Breast epithelium (tissue), 4 donors: ENCODE measurements around the gene MSANTD3. TPM values are rescaled to one million over a fixed set of nuclear protein-coding genes. Genes with fewer than 3 reads are reported as not detected.

Experiments used
- DNase-seq, 2 donors: peaks; one replicate each; pipeline ENCODE4 v3.0.0-alpha.2; 2019; ENCODE audit warnings: low spot score in 2 of 2
- H3K27ac ChIP-seq, 2 donors: fragments of 200-600 bp; sonication (generic) in 1 of 2; one replicate each; pipeline ENCODE4 v1.5.1; 2016 to 2019; ENCODE audit warnings: mild to moderate bottlenecking in 1 of 2
- H3K27me3 ChIP-seq, 2 donors: fragments of 200-600 bp; sonication (generic) in 1 of 2; one replicate each; pipeline versions ENCODE4 v1.5.1 to v1.6.0; 2017 to 2019; ENCODE audit warnings: control low read depth in 1 of 2, mild to moderate bottlenecking in 1 of 2
- H3K36me3 ChIP-seq: fragments of 200-600 bp; one replicate; pipeline ENCODE4 v1.5.1; 2019
- H3K4me1 ChIP-seq, 2 donors: fragments of 200-600 bp; sonication (generic); one replicate each; pipeline ENCODE4 v1.5.1; 2016 to 2019; ENCODE audit warnings: control low read depth in 1 of 2
- H3K4me3 ChIP-seq, 3 donors: fragments of 200-600 bp; sonication (generic); 1 replicate in 2 of 3; 2 replicates in 1 of 3; pipeline ENCODE4 v1.5.1; 2016 to 2019; ENCODE audit warnings: mild to moderate bottlenecking in 3 of 3, moderate library complexity in 2 of 3
- H3K9me3 ChIP-seq, 2 donors: fragments of 200-600 bp; sonication (generic) in 1 of 2; one replicate each; pipeline ENCODE4 v1.5.1; 2016 to 2019; ENCODE audit warnings: control low read depth in 1 of 2
- POLR2A ChIP-seq: fragments of 450-650 bp; IDR thresholded peaks from one replicate; pipeline ENCODE4 v1.6.1; 2016; ENCODE audit warnings: antibody characterized with exemption, mild to moderate bottlenecking, moderate library complexity
- POLR2AphosphoS5 ChIP-seq, 3 donors: sonication (generic); formaldehyde crosslinking; IDR thresholded peaks; one replicate each; pipeline ENCODE4 v1.6.1; 2017; ENCODE audit warnings: antibody characterized with exemption in 3 of 3
- intact Hi-C: fragments of 100-400 bp; cut with DNase I; formaldehyde crosslinking; loops from one replicate; pipeline ENCODE4 v1.15.1; 2023; ENCODE audit warnings: low total_unique reads
- total RNA-seq, 3 donors: library from RNA; depleted of rRNA; stranded (reverse); fragments of >200 nt; gene quantifications; one replicate each; pipeline ENCODE4 v1.1.0, GENCODE V29; 2016
- TF ChIP-seq, protein P1 (sequence below), 3 donors: fragments of 450-650 bp; IDR thresholded peaks; one replicate each; pipeline ENCODE4 v1.5.1; 2016 to 2017; ENCODE audit warnings: antibody characterized with exemption in 3 of 3, mild to moderate bottlenecking in 3 of 3, moderate library complexity in 3 of 3

The MSANTD3 gene
- total RNA-seq, 3 donors from 2014 or later = 13.0 to 23.9 (median 18.0) TPM

DNA sequence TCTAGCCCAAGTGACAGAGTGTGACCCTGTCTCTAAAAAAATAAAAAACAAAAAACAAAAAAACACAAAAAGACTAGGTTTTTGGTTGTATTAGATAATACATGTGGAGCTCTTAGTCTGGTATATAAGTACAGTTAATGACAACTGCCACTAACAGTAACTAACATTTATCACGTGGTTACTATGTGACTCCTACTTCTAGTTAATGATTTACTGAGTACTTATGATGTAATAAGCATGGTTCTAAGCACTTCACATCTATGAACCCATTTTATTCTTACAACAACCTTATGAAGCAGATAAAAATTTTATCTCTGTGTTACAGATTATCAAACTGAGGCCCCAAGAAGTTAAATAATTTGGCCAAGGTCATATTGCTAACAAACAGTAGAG is 39.9 kb downstream of the MSANTD3 start:
- no peaks in the 10 kb centered on the region for H3K4me1 ChIP-seq
- no peak for DNase-seq
- no peak for TF ChIP-seq POLR2AphosphoS5 (IDR thresholded peaks at IDR 0.05)
- TF ChIP-seq, protein P1, sequence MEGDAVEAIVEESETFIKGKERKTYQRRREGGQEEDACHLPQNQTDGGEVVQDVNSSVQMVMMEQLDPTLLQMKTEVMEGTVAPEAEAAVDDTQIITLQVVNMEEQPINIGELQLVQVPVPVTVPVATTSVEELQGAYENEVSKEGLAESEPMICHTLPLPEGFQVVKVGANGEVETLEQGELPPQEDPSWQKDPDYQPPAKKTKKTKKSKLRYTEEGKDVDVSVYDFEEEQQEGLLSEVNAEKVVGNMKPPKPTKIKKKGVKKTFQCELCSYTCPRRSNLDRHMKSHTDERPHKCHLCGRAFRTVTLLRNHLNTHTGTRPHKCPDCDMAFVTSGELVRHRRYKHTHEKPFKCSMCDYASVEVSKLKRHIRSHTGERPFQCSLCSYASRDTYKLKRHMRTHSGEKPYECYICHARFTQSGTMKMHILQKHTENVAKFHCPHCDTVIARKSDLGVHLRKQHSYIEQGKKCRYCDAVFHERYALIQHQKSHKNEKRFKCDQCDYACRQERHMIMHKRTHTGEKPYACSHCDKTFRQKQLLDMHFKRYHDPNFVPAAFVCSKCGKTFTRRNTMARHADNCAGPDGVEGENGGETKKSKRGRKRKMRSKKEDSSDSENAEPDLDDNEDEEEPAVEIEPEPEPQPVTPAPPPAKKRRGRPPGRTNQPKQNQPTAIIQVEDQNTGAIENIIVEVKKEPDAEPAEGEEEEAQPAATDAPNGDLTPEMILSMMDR (IDR thresholded peaks at IDR 0.05) = no peak
- TF ChIP-seq POLR2A = no peak
- no peaks in the 10 kb centered on the region for H3K9me3 ChIP-seq
- intact Hi-C loops = no loop called here
- H3K36me3 ChIP-seq = no peaks in the 10 kb centered on the region
- H3K27me3 ChIP-seq = no peaks in the 10 kb centered on the region
- H3K27ac ChIP-seq = no peak overlapping the region
- no peak overlapping the region for H3K4me3 ChIP-seq

DNA sequence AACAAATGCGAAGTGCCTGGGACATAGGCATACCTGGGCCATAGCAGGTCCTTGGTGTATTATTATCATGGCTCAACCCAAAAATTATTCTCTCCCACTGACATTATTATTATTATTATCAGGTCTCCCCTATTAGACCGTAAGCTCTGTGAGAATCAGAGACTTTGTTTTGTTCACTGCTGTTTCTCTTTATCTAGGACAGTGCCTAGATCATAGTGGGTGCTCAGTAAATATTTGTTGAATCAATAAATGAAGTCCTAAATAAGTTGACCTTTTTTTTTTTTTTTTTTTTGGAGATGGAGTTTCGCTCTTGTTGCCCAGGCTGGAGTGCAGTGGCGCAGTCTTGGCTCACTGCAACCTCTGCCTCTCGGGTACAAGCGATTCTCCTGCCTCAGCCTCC is 41.1 kb downstream of the MSANTD3 start:
- DNase-seq = no peak
- Histone ChIP-seq H3K27ac (no peak overlapping the region), H3K9me3 (no peaks in the 10 kb centered on the region), H3K4me3 (no peak overlapping the region), H3K4me1 (no peaks in the 10 kb centered on the region), H3K36me3 (no peaks in the 10 kb centered on the region), H3K27me3 (no peaks in the 10 kb centered on the region)
- TF ChIP-seq POLR2A (no peak), POLR2AphosphoS5 (IDR thresholded peaks at IDR 0.05) (no peak)
- TF ChIP-seq, protein P1 (IDR thresholded peaks at IDR 0.05) = no peak
- intact Hi-C loops = no loop called here

DNA sequence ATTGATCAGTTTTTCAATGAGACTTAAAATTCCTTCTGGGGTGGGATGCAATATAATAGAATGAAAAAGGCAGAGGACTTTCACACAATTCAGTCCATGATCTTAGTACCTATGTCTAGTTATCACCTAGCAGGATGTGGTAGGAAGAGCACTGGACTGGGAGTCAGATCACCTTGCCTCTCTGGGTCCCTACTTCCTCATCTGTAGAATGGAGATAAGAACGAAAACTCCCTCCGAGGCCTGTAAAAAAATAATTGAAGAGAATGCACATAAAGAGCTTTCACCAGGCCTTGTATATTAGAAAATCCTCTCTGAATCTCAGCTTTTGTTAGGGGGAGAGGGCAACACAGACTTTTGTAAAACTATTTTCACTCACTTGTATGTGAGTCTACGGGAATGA is 45.3 kb downstream of the MSANTD3 start:
- H3K27me3 ChIP-seq = no peaks in the 10 kb centered on the region
- no peaks in the 10 kb centered on the region for H3K36me3 ChIP-seq
- H3K27ac ChIP-seq = no peak overlapping the region
- H3K4me3 ChIP-seq = peak overlapping the region in 2 of 3 donors; percentile 65 to 85
- H3K4me1 ChIP-seq = no peaks in the 10 kb centered on the region
- intact Hi-C loops = no loop called here
- H3K9me3 ChIP-seq = no peaks in the 10 kb centered on the region
- DNase-seq = no peak
- TF ChIP-seq POLR2AphosphoS5 (IDR thresholded peaks at IDR 0.05) = no peak
- TF ChIP-seq, protein P1 (IDR thresholded peaks at IDR 0.05) = no peak
- no peak for TF ChIP-seq POLR2A

DNA sequence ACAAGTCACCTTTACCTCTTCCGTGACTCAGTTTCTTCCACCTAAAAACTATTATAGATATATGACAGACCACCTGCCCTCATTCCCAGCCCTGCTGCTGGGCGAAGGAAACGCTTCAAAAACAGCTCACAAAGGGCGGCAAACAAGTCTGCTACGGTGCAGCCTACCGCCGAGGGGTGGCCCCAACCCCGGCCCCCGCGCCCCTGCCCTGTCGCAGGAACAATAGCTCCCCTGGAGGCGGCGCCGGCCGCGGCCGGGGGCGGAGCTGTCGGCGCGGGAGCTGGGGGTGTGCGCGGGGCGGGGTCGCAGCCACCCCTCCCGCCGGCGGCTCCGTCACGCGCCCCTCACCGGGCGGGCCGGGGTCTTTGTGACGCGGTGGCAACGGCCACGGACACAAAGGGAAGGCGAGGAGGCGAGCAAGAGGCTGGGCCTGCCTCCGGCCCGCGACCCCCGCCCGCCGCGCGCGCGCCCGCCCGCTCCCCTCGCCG is 45.9 kb downstream of the MSANTD3 start, which contains the start of gene TMEFF1:
TMEFF1 (plus strand) TSS at position 362 of the 488 bp plus-strand sequence. CDS start 396 bp downstream, outside the sequence.
- Histone ChIP-seq H3K4me3 (peak within 1 kb of the TSS; percentile 52 to 85 (median 65)), H3K4me1 (no peaks in the 10 kb centered on the region), H3K9me3 (no peaks in the 10 kb centered on the region), H3K27me3 (no peaks in the 10 kb centered on the region), H3K36me3 (no peaks in the 10 kb centered on the region), H3K27ac (no peak within 1 kb of the TSS)
- intact Hi-C loops = no loop called here
- DNase-seq = no peak
- TF ChIP-seq, protein P1 (IDR thresholded peaks at IDR 0.05) = no peak
- no peak for TF ChIP-seq POLR2A
- no peak for TF ChIP-seq POLR2AphosphoS5 (IDR thresholded peaks at IDR 0.05)

DNA sequence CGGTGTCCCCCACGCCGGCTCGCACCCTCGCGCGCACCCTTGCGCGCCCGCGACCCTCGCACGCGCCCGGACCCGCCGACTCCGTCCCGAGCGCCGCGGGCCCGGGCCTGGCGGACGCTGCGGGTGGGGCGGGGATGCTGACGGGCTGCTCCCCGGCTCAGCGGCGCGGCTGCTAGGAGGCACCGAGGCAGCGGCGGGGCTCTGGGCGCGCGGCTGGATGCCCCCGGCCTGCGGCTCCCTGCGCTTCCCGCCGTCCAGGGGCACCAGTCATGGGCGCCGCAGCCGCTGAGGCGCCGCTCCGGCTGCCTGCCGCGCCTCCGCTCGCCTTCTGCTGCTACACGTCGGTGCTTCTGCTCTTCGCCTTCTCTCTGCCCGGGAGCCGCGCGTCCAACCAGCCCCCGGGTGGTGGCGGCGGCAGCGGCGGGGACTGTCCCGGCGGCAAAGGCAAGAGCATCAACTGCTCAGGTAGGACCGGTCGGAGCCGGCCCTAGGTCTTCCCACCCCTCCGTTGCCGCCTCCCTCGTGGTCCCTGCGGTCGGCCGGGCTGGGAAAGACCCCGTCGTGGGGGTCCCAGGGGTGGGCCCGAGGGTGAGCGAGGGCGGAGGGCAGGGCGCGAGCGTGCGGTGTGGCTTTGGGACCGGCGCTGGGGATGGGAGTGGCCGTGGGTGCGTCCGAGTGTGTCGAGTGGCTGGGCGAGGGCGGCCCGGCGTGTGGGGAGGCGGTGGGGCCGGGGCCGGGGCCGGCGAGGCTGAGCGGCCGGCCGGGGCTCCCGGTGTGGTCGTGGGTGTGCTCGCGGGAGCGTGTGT is 46.5 kb downstream of the MSANTD3 start:
- Histone ChIP-seq H3K9me3 (no peaks in the 10 kb centered on the region), H3K27ac (no peak overlapping the region), H3K36me3 (no peaks in the 10 kb centered on the region), H3K27me3 (no peaks in the 10 kb centered on the region), H3K4me1 (no peaks in the 10 kb centered on the region), H3K4me3 (peak overlapping the region; percentile 52 to 85 (median 65))
- intact Hi-C loops = no loop called here
- TF ChIP-seq, protein P1 (IDR thresholded peaks at IDR 0.05) = no peak
- TF ChIP-seq POLR2A = no peak
- no peak for TF ChIP-seq POLR2AphosphoS5 (IDR thresholded peaks at IDR 0.05)
- DNase-seq = no peak
